C4-2B (cell line): ENCODE measurements around the gene GPX1.

ENCODE experiments used
- CTCF ChIP-seq: fragments of 450-650 bp; conservative IDR thresholded peaks from 2 replicates; pipeline ENCODE4 v1.5.1; 2017; ENCODE audit warnings: mild to moderate bottlenecking
- ZFX ChIP-seq: fragments of 450-650 bp; IDR thresholded peaks from 2 replicates; pipeline ENCODE4 v1.6.1; 2017

- TF ChIP-seq CTCF = no peak
- no peak for TF ChIP-seq ZFX
Observed at GRCh38 chr3:49386056-49386756, 28.1 kb upstream of the GPX1 start.
